Esophagus squamous epithelium (tissue), 5 donors: Measurements from ENCODE around the gene RASSF3. TPM values are rescaled to one million over a fixed set of nuclear protein-coding genes. Genes with fewer than 3 reads are reported as not detected.
A peak's percentile ranks its signal among the peaks of the same experiment; 100 is the strongest.
"Not testable (repeated sequence)": the region's sequence is repeated elsewhere in the genome, so short reads cannot be mapped to it uniquely, and the experiment has no call there.

Experiments
- DNase-seq: peaks from one replicate; lab custom pipeline; 2025; lab: John Stamatoyannopoulos, UW
- H3K27ac ChIP-seq, 4 donors: fragments of 200-600 bp; sonication (generic); one replicate each; pipeline ENCODE4 v1.5.1; 2016 to 2019; ENCODE audit warnings: mild to moderate bottlenecking in 1 of 4
- H3K27me3 ChIP-seq, 4 donors: fragments of 200-600 bp; sonication (generic); 1 replicate in 3 of 4; 2 replicates in 1 of 4; pipeline versions ENCODE4 v1.5.1 to v1.6.0; 2017 to 2021; ENCODE audit warnings: antibody characterized with exemption in 1 of 4
- H3K36me3 ChIP-seq, 3 donors: fragments of 200-600 bp; sonication (generic); one replicate each; pipeline ENCODE4 v1.5.1; 2016 to 2019
- H3K4me1 ChIP-seq, 3 donors: fragments of 200-600 bp; sonication (generic); one replicate each; pipeline ENCODE4 v1.5.1; 2017 to 2019
- H3K4me3 ChIP-seq, 4 donors: fragments of 200-600 bp; sonication (generic); 1 replicate in 3 of 4; 2 replicates in 1 of 4; pipeline ENCODE4 v1.5.1; 2016 to 2019; ENCODE audit warnings: mild to moderate bottlenecking in 2 of 4, moderate library complexity in 1 of 4
- H3K9me3 ChIP-seq, 3 donors: fragments of 200-600 bp; sonication (generic); one replicate each; pipeline ENCODE4 v1.5.1; 2016 to 2019
- POLR2A ChIP-seq, 4 donors: fragments of 450-650 bp; IDR thresholded peaks; one replicate each; pipeline ENCODE4 v1.6.1; 2017; ENCODE audit warnings: antibody characterized with exemption in 4 of 4, mild to moderate bottlenecking in 4 of 4, moderate library complexity in 3 of 4
- WGBS, 2 donors: methylation state at CpG; one replicate each; pipeline ENCODE4 v1.1.5; 2018; 5-methylcytosine and 5-hydroxymethylcytosine counted together
- intact Hi-C: fragments of 100-400 bp; cut with DNase I; formaldehyde crosslinking; loops from one replicate; pipeline ENCODE4 v1.15.0; 2022
- total RNA-seq, 4 donors: library from RNA; depleted of rRNA; stranded (reverse); fragments of >200 nt; gene quantifications; one replicate each; pipeline ENCODE4 v1.1.0, GENCODE V29; 2016
- TF ChIP-seq, protein P1 (sequence below), 6 experiments: fragments of 450-650 bp in 4 of 6; fragments of 200-600 bp in 2 of 6; sonication (generic) in 2 of 6; IDR thresholded peaks; one replicate each; pipeline ENCODE4 v1.5.1; 2016 to 2019; ENCODE audit warnings: antibody characterized with exemption in 6 of 6, mild to moderate bottlenecking in 4 of 6, moderate library complexity in 4 of 6
- donor health status: DM: yes; HTN: yes; CAD: no.

Gene RASSF3
- total RNA-seq, 4 donors from 2014 or later = 10.4 to 44.4 (median 15.5) TPM

DNA sequence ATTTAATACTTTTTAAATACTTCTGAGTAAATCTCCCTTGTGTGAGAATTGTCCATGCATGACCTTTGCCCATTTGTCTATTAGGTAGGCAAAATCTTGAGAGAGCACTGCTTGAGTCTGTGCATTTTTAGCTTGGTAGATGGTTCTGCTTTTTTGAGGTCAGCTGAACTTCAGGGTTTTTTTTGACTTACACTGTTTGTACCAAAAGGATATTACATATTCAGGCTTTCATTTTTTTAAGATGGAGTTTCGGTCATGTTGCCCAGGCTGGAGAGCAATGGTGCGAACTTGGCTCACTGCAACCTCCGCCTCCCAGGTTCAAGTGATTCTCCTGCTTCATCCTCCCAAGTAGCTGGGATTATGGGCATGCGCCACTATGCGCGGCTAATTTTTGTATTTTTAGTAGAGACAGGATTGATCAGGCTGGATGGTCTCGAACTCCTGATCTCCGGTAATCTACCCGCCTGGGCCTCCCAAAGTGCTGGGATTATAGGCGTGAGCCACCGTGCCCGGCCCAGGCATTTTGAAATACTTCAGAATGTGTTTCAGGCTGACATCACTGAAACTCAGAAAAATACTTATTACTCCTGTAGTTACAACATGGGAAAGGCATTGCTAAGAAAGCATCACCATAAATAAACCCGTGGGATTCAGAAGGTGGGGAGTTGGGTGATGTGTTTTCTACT lies 11.1 kb downstream of the RASSF3 start:
- 80 to 87% methylated on average over 11 to 12 of the region's 13 CpGs for WGBS, 2 donors
- Histone ChIP-seq H3K9me3 (no peaks in the 10 kb centered on the region), H3K27me3 (no peaks in the 10 kb centered on the region), H3K27ac (peak overlapping the region in 3 of 4 donors; percentile 48 to 82 (median 67)), H3K4me3 (no peak overlapping the region), H3K4me1 (peaks cover 10 to 73% (median 22%) of the 10 kb centered on the region in 3 donors), H3K36me3 (no peaks in the 10 kb centered on the region)
- no peak for TF ChIP-seq POLR2A (IDR thresholded peaks at IDR 0.05)
- TF ChIP-seq, protein P1, sequence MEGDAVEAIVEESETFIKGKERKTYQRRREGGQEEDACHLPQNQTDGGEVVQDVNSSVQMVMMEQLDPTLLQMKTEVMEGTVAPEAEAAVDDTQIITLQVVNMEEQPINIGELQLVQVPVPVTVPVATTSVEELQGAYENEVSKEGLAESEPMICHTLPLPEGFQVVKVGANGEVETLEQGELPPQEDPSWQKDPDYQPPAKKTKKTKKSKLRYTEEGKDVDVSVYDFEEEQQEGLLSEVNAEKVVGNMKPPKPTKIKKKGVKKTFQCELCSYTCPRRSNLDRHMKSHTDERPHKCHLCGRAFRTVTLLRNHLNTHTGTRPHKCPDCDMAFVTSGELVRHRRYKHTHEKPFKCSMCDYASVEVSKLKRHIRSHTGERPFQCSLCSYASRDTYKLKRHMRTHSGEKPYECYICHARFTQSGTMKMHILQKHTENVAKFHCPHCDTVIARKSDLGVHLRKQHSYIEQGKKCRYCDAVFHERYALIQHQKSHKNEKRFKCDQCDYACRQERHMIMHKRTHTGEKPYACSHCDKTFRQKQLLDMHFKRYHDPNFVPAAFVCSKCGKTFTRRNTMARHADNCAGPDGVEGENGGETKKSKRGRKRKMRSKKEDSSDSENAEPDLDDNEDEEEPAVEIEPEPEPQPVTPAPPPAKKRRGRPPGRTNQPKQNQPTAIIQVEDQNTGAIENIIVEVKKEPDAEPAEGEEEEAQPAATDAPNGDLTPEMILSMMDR (IDR thresholded peaks at IDR 0.05) = no peak
- DNase-seq = no peak
- intact Hi-C loops = no loop called here

DNA sequence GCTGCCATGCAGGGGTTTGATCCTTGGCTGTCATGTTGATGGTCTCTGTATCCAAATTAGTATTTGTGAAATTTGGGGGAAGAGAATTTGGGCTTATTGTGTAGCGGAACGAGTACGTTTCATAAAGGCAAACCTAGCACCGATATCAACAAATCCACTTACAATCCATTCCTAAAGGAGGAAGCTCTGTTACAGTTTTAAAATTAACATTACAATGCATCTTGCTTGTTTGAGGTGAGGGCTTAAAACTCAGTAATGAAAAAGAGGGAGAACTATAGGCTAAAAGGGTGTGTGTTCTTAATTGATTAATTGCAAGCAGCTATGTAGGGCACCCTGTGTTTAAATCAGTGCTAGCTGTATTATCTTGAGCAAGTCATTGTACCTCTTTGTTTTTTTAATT lies 13.7 kb downstream of the RASSF3 start:
- Histone ChIP-seq H3K27me3 (no peaks in the 10 kb centered on the region), H3K36me3 (no peaks in the 10 kb centered on the region), H3K4me1 (peaks cover 10 to 79% (median 28%) of the 10 kb centered on the region in 3 donors), H3K27ac (peak overlapping the region in 3 of 4 donors; percentile 19 to 82 (median 80)), H3K9me3 (no peaks in the 10 kb centered on the region), H3K4me3 (no peak overlapping the region)
- DNase-seq = no peak
- WGBS, 2 donors = 92% methylated on average over 4 of the region's 4 CpGs
- no peak for TF ChIP-seq POLR2A (IDR thresholded peaks at IDR 0.05)
- TF ChIP-seq, protein P1 (IDR thresholded peaks at IDR 0.05) = no peak
- intact Hi-C loops = no loop called here

DNA sequence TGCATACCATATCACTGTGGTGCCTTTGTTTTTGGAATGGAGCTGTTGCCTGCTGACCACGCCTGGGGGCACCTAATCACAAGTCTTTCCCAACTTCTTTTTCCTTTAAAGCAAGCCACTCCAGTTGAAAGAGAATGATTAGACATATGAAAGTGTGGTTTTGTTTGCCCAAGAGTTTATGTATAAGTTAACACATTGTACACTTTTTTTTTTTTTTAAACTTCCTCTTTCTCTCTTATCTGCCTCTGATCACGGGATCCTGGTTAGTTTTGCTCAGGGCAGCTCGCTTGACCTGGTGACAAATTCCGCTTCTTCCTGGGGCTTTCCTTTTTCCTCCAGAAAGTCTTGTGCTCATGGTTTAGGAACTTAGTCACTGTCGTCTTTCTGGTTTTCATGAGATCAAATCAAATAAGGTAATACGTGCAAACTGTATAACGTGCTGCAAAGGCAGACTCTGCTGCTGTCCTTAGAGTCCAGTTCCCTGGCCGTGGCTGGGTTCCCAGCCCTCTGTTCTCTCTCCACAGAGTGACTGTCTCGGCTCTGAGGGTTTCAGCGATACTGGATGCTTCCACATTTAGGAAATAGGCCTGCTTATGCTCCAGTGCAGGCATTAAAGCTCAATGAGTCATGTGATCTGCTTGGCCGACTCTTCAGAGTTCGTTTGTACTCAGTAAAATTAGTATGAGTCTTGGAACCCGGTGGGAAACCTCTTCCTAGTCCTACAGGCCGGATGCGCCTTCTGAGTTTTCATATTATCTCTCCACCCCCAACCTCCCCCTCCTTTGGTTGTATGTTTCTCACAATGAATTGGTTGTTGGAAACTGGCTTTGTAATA lies 15.2 kb downstream of the RASSF3 start:
- Histone ChIP-seq H3K4me1 (peaks cover 7 to 72% (median 25%) of the 10 kb centered on the region in 3 donors), H3K9me3 (no peaks in the 10 kb centered on the region), H3K27me3 (no peaks in the 10 kb centered on the region), H3K4me3 (peak overlapping the region in 3 of 4 donors; percentile 19 to 58 (median 29)), H3K36me3 (no peaks in the 10 kb centered on the region), H3K27ac (peak overlapping the region; percentile 76 to 88 (median 81))
- intact Hi-C loops = no loop called here
- peak in 2 of 4 donors; percentile 11 to 16 for TF ChIP-seq POLR2A (IDR thresholded peaks at IDR 0.05)
- TF ChIP-seq, protein P1 (IDR thresholded peaks at IDR 0.05) = peak in 1 of 6 experiments; percentile 4
- 14 to 20% methylated on average over 15 of the region's 15 CpGs for WGBS, 2 donors
- DNase-seq = no peak

DNA sequence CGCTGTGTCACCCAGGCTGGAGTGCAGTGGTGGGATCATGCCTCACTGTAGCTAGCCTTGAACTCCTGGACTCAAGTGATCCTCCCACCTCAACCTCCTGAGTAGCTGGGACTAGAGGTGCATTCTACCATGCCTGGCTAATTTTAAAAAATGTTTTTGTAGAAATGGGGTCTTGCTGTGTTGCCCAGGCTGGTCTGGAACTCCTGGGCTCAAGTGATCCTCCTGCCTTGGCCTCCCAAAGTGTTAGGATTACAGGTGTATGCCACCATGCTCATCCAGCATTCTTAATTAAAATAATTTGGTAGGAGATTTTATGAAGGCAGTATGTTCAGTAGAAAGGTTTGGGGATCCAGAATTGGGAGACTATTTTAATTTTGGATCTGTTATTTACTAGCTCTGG lies 16.3 kb downstream of the RASSF3 start:
- Histone ChIP-seq H3K27ac (peak overlapping the region; percentile 42 to 82 (median 78)), H3K4me1 (peaks cover 7 to 62% (median 25%) of the 10 kb centered on the region in 3 donors)
- H3K9me3 ChIP-seq, DNase-seq, H3K36me3 ChIP-seq, intact Hi-C loops, H3K27me3 ChIP-seq, H3K4me3 ChIP-seq: not testable (repeated sequence)
- 100% methylated on average over 1 of the region's 1 CpG for WGBS, 2 donors

DNA sequence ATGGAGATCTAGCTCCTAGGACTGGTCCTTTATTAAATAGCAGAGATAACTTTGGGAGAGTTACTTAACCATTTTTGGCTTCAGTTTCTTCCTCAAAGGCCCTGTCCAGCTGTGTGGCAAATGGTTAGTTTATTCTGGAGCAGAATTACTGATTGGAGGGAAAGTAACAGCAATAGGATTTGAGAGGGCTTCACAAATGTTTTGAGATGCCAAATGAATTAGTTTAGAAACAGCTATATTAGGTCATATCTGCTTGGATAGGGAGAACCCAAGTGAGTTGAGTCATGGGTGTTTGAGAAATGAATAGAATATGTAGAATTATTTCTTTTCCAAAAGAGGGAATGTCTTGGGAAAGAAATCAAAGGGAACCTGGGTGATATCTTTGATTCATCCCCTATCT lies 17.5 kb downstream of the RASSF3 start:
- Histone ChIP-seq H3K4me3 (no peak overlapping the region), H3K36me3 (no peaks in the 10 kb centered on the region), H3K4me1 (peaks cover 7 to 63% (median 25%) of the 10 kb centered on the region in 3 donors), H3K27ac (peak overlapping the region in 3 of 4 donors; percentile 42 to 82 (median 80)), H3K27me3 (no peaks in the 10 kb centered on the region), H3K9me3 (no peaks in the 10 kb centered on the region)
- no peak for DNase-seq
- TF ChIP-seq, protein P1 (IDR thresholded peaks at IDR 0.05) = no peak
- TF ChIP-seq POLR2A (IDR thresholded peaks at IDR 0.05) = no peak
- intact Hi-C loops = no loop called here
